ENCODE results near the gene ATP2B1.

ATP2B1 gene

DNA sequence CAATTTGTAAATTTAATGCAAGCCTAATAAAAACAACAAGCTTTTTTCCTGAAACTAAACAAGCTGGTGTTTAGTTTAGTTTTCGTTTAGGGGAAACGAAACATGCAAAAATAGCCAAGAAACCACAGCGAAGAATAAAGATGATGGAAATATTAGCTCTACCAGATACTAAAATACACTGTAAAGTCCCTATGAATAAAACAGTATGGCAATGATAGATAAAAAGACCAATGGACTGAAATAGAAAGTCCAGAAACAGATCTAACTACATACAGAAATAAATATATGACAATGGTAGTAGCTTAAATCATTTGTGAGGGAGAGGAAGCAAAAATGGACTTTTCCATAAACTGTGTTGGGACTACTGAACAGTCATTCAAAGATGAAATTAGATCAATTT lies 26.4 kb downstream of the ATP2B1 start:
- peaks cover 42% of the 10 kb centered on the region for H3K9me3 ChIP-seq (ENCODE audit: low read length)
- peaks cover 77% of the 10 kb centered on the region for H3K36me3 ChIP-seq (ENCODE audit: insufficient read depth, low read length)
- H3K4me2 ChIP-seq (ENCODE audit: low read length), result no peak overlapping the region
- TF ChIP-seq CTCF (IDR thresholded peaks at IDR 0.05; ENCODE audit: low read length), result no peak
- no peak for TF ChIP-seq EZH2 (IDR thresholded peaks at IDR 0.05; ENCODE audit: borderline replicate concordance, low read length)
- peaks cover 23% of the 10 kb centered on the region for H3K4me1 ChIP-seq (ENCODE audit: insufficient read depth, low read length, severe bottlenecking)
- no peak overlapping the region for H2AFZ ChIP-seq (ENCODE audit: low read length)
- H4K20me1 ChIP-seq (ENCODE audit: insufficient read depth, low read length), result peaks cover 12% of the 10 kb centered on the region; the same call in 1 of the 2 replicates
- no peaks in the 10 kb centered on the region for H3K9me2 ChIP-seq (ENCODE audit: low read depth, low read length)
- H3K9ac ChIP-seq (ENCODE audit: low read length), result no peak overlapping the region
- H3F3A ChIP-seq (ENCODE audit: insufficient read depth, low read length), result 0 out of 2 replicates have a peak, but pooled peaks cover 9% of the 10 kb centered on the region
- no peaks in the 10 kb centered on the region for H3K27me3 ChIP-seq (ENCODE audit: insufficient read depth, low read length)
- H3K27ac ChIP-seq (ENCODE audit: low read depth, low read length, poor library complexity, severe bottlenecking), result no peak overlapping the region
- no peak overlapping the region for H3K4me3 ChIP-seq (ENCODE audit: low read depth, low read length, poor library complexity, severe bottlenecking)
- H3K79me2 ChIP-seq (ENCODE audit: insufficient read depth, low read length), result peaks cover 100% of the 10 kb centered on the region

GRCh38 chr12:89680409-89680808 lies 28.2 kb downstream of the ATP2B1 start:
- H3K36me3 ChIP-seq (ENCODE audit: insufficient read depth, low read length), result peaks cover 61% of the 10 kb centered on the region
- H2AFZ ChIP-seq (ENCODE audit: low read length), result no peak overlapping the region
- peaks cover 40% of the 10 kb centered on the region for H3K4me1 ChIP-seq (ENCODE audit: insufficient read depth, low read length, severe bottlenecking)
- peaks cover 100% of the 10 kb centered on the region for H3K79me2 ChIP-seq (ENCODE audit: insufficient read depth, low read length)
- no peak overlapping the region for H3K4me3 ChIP-seq (ENCODE audit: low read depth, low read length, poor library complexity, severe bottlenecking)
- no peak overlapping the region for H3K4me2 ChIP-seq (ENCODE audit: low read length)
- H3F3A ChIP-seq (ENCODE audit: insufficient read depth, low read length), result 0 out of 2 replicates have a peak, but pooled peaks cover 9% of the 10 kb centered on the region
- peaks cover 12% of the 10 kb centered on the region; the same call in 1 of the 2 replicates for H4K20me1 ChIP-seq (ENCODE audit: insufficient read depth, low read length)
- peaks cover 36% of the 10 kb centered on the region for H3K9me3 ChIP-seq (ENCODE audit: low read length)
- TF ChIP-seq CTCF (IDR thresholded peaks at IDR 0.05; ENCODE audit: low read length) (no peak), EZH2 (IDR thresholded peaks at IDR 0.05; ENCODE audit: borderline replicate concordance, low read length) (no peak)
- no peaks in the 10 kb centered on the region for H3K9me2 ChIP-seq (ENCODE audit: low read depth, low read length)
- no peaks in the 10 kb centered on the region for H3K27me3 ChIP-seq (ENCODE audit: insufficient read depth, low read length)
- no peak overlapping the region for H3K27ac ChIP-seq (ENCODE audit: low read depth, low read length, poor library complexity, severe bottlenecking)
- H3K9ac ChIP-seq (ENCODE audit: low read length), result no peak overlapping the region

DNA sequence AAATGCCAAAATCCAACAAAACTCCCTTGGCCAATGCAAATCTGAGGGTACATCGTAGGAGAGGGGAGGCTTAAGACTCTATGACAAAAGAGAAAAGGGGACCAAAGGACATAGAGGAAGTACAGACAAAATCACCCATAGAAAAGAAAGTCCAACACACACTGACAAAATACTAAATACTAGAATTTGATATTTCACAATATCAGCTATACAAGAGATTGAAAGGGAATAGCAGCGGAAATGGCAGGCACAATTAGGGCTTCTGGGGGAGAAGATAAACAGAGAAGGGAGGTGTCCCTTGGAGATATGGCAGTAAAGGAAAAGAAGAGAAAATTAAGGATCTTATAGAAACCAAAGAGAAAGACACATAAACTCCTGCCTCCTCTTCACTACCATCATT lies 29.0 kb downstream of the ATP2B1 start:
- H3F3A ChIP-seq (ENCODE audit: insufficient read depth, low read length), result 0 out of 2 replicates have a peak, but pooled peaks cover 9% of the 10 kb centered on the region
- H3K27me3 ChIP-seq (ENCODE audit: insufficient read depth, low read length), result no peaks in the 10 kb centered on the region
- H3K9me3 ChIP-seq (ENCODE audit: low read length), result peaks cover 36% of the 10 kb centered on the region
- H3K27ac ChIP-seq (ENCODE audit: low read depth, low read length, poor library complexity, severe bottlenecking), result no peak overlapping the region
- TF ChIP-seq CTCF (IDR thresholded peaks at IDR 0.05; ENCODE audit: low read length) (no peak), EZH2 (IDR thresholded peaks at IDR 0.05; ENCODE audit: borderline replicate concordance, low read length) (no peak)
- no peak overlapping the region for H2AFZ ChIP-seq (ENCODE audit: low read length)
- H3K9me2 ChIP-seq (ENCODE audit: low read depth, low read length), result no peaks in the 10 kb centered on the region
- H3K4me2 ChIP-seq (ENCODE audit: low read length), result no peak overlapping the region
- H3K36me3 ChIP-seq (ENCODE audit: insufficient read depth, low read length), result peaks cover 59% of the 10 kb centered on the region
- peaks cover 100% of the 10 kb centered on the region for H3K79me2 ChIP-seq (ENCODE audit: insufficient read depth, low read length)
- H3K9ac ChIP-seq (ENCODE audit: low read length), result no peak overlapping the region
- H4K20me1 ChIP-seq (ENCODE audit: insufficient read depth, low read length), result peaks cover 12% of the 10 kb centered on the region; the same call in 1 of the 2 replicates
- peaks cover 48% of the 10 kb centered on the region for H3K4me1 ChIP-seq (ENCODE audit: insufficient read depth, low read length, severe bottlenecking)
- no peak overlapping the region for H3K4me3 ChIP-seq (ENCODE audit: low read depth, low read length, poor library complexity, severe bottlenecking)

Measured in OCI-LY1 (cell line).